IMR-90 (cell line): Measurements from ENCODE around the gene ATP6V0C.

ENCODE experiments used
- BHLHE40 ChIP-seq: fragments of 150-350 bp; IDR thresholded peaks from 2 replicates; pipeline ENCODE4 v1.6.1; 2016; ENCODE audit warnings: mild to moderate bottlenecking, low read depth, low read length
- CEBPB ChIP-seq: IDR thresholded peaks from 2 replicates; pipeline ENCODE4 v1.6.1; 2012; ENCODE audit warnings: low read depth, low read length, improper control_type of control experiment
- ELK1 ChIP-seq: fragments of 150-350 bp; IDR thresholded peaks from 2 replicates; pipeline ENCODE4 v1.6.1; 2016; ENCODE audit warnings: low read depth, mild to moderate bottlenecking, low read length, moderate library complexity, borderline replicate concordance
- MXI1 ChIP-seq: IDR thresholded peaks from 2 replicates; pipeline ENCODE4 v1.6.1; 2012; ENCODE audit warnings: low read depth, mild to moderate bottlenecking, low read length, moderate library complexity, borderline replicate concordance
- POLR2A ChIP-seq: IDR thresholded peaks from 2 replicates; pipeline ENCODE4 v1.6.1; 2012; ENCODE audit warnings: mild to moderate bottlenecking, low read depth, low read length
- RAD21 ChIP-seq: IDR thresholded peaks from 2 replicates; pipeline ENCODE4 v1.6.1; 2012; ENCODE audit warnings: low read length, improper control_type of control experiment
- RCOR1 ChIP-seq: IDR thresholded peaks from 2 replicates; pipeline ENCODE4 v1.6.1; 2012; ENCODE audit warnings: mild to moderate bottlenecking, low read length, improper control_type of control experiment; ENCODE audit not compliant: insufficient replicate concordance
- SMC3 ChIP-seq: fragments of 150-350 bp; IDR thresholded peaks from 2 replicates; pipeline ENCODE4 v1.6.1; 2016; ENCODE audit warnings: low read depth, mild to moderate bottlenecking, antibody characterized with exemption, low read length, moderate library complexity
- TF ChIP-seq, protein P1 (sequence below): conservative IDR thresholded peaks from 2 replicates; pipeline ENCODE4 v1.5.1; 2012; ENCODE audit warnings: mild to moderate bottlenecking, low read depth, low read length, improper control_type of control experiment

DNA sequence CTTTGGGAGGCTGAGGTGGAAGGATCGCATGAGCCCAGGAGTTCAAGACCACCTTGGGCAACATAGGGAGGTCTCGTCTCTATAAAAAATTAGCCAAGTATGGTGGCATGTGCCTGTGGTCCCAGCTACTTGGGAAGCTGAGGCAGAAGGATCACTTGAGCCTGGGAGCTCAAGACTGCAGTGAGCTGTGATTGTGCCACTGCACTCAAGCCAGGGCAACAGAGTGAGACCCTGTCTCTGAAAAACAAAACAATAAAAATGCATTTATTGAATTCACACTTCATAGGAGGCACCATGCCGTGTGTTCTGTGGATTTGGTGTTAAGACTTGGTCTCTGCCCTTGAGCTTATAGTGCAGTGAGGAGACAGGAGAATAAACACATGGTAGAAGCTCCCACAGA, 36.4 kb upstream of the ATP6V0C start:
- TF ChIP-seq, protein P1, sequence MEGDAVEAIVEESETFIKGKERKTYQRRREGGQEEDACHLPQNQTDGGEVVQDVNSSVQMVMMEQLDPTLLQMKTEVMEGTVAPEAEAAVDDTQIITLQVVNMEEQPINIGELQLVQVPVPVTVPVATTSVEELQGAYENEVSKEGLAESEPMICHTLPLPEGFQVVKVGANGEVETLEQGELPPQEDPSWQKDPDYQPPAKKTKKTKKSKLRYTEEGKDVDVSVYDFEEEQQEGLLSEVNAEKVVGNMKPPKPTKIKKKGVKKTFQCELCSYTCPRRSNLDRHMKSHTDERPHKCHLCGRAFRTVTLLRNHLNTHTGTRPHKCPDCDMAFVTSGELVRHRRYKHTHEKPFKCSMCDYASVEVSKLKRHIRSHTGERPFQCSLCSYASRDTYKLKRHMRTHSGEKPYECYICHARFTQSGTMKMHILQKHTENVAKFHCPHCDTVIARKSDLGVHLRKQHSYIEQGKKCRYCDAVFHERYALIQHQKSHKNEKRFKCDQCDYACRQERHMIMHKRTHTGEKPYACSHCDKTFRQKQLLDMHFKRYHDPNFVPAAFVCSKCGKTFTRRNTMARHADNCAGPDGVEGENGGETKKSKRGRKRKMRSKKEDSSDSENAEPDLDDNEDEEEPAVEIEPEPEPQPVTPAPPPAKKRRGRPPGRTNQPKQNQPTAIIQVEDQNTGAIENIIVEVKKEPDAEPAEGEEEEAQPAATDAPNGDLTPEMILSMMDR, result no peak
- no peak for TF ChIP-seq SMC3
- TF ChIP-seq POLR2A, result no peak
- TF ChIP-seq BHLHE40, result no peak
- no peak for TF ChIP-seq RCOR1
- TF ChIP-seq ELK1, result no peak
- TF ChIP-seq RAD21, result no peak
- TF ChIP-seq MXI1, result no peak
- no peak for TF ChIP-seq CEBPB
